MM.1S (cell line): Measurements from ENCODE around the gene ARHGDIB.

ENCODE experiments used
- DNase-seq: peaks from one replicate; pipeline ENCODE4 v3.0.0-alpha.2; 2015
- H2AFZ ChIP-seq: fragments of 300-600 bp; sonication (generic); 2 replicates; pipeline ENCODE4 v1.6.0; 2016; ENCODE audit warnings: antibody characterized with exemption, low read length
- H3F3A ChIP-seq: fragments of 300-600 bp; sonication (generic); 2 replicates; pipeline ENCODE4 v1.6.1; 2016; ENCODE audit warnings: mild to moderate bottlenecking, antibody characterized with exemption, low read length, moderate library complexity, mixed read lengths; ENCODE audit not compliant: insufficient read depth
- H3K27ac ChIP-seq: fragments of 300-600 bp; sonication (generic); 2 replicates; pipeline ENCODE4 v1.5.1; 2016; ENCODE audit warnings: mild to moderate bottlenecking, low read length
- H3K27me3 ChIP-seq: fragments of 300-600 bp; sonication (generic); replicated peaks from 2 replicates; pipeline ENCODE4 v1.6.0; 2016; ENCODE audit warnings: low read length; ENCODE audit not compliant: insufficient read depth
- H3K36me3 ChIP-seq: fragments of 300-600 bp; sonication (generic); replicated peaks from 2 replicates; pipeline ENCODE4 v1.6.1; 2016; ENCODE audit warnings: mild to moderate bottlenecking, low read length, mixed read lengths; ENCODE audit not compliant: insufficient read depth
- H3K4me1 ChIP-seq: fragments of 300-600 bp; sonication (generic); 2 replicates; pipeline ENCODE4 v1.6.1; 2016; ENCODE audit warnings: low read length, mixed read lengths
- H3K4me2 ChIP-seq: fragments of 300-600 bp; sonication (generic); 2 replicates; pipeline ENCODE4 v1.6.0; 2016; ENCODE audit warnings: low read depth, low read length
- H3K4me3 ChIP-seq: fragments of 300-600 bp; sonication (generic); 2 replicates; pipeline ENCODE4 v1.5.1; 2016; ENCODE audit warnings: low read length, mixed read lengths
- H3K79me2 ChIP-seq: fragments of 300-600 bp; sonication (generic); 2 replicates; pipeline ENCODE4 v1.6.1; 2016; ENCODE audit warnings: mixed run types, low read length, mixed read lengths
- H3K9ac ChIP-seq: fragments of 300-600 bp; sonication (generic); 2 replicates; pipeline ENCODE4 v1.6.1; 2016; ENCODE audit warnings: low read length, mixed read lengths
- H3K9me2 ChIP-seq: fragments of 300-600 bp; sonication (generic); replicated peaks from 2 replicates; pipeline ENCODE4 v1.6.1; 2016; ENCODE audit warnings: mild to moderate bottlenecking, low read length, mixed read lengths; ENCODE audit not compliant: insufficient read depth
- H3K9me3 ChIP-seq: fragments of 300-600 bp; sonication (generic); replicated peaks from 2 replicates; pipeline ENCODE4 v1.6.1; 2016; ENCODE audit warnings: mild to moderate bottlenecking, low read length, mixed read lengths; ENCODE audit not compliant: insufficient read depth
- H4K20me1 ChIP-seq: fragments of 300-600 bp; sonication (generic); 2 replicates; pipeline ENCODE4 v1.6.1; 2016; ENCODE audit warnings: mild to moderate bottlenecking, low read length, moderate library complexity, mixed read lengths; ENCODE audit not compliant: insufficient read depth
- EZH2 ChIP-seq: fragments of 300-600 bp; sonication (generic); optimal IDR thresholded peaks from 2 replicates; pipeline ENCODE3; 2017; ENCODE audit warnings: low read depth, mild to moderate bottlenecking, antibody characterized with exemption, low read length, mixed read lengths
- EZH2phosphoT487 ChIP-seq: fragments of 300-600 bp; sonication (generic); IDR thresholded peaks from 2 replicates; pipeline ENCODE4 v1.6.1; 2018; ENCODE audit warnings: antibody characterized with exemption, low read length
- TF ChIP-seq, protein P1 (sequence below): fragments of 300-600 bp; sonication (generic); IDR thresholded peaks from 2 replicates; pipeline ENCODE4 v1.5.1; 2016; ENCODE audit warnings: antibody characterized with exemption, low read length, mixed read lengths

The ARHGDIB gene

DNA sequence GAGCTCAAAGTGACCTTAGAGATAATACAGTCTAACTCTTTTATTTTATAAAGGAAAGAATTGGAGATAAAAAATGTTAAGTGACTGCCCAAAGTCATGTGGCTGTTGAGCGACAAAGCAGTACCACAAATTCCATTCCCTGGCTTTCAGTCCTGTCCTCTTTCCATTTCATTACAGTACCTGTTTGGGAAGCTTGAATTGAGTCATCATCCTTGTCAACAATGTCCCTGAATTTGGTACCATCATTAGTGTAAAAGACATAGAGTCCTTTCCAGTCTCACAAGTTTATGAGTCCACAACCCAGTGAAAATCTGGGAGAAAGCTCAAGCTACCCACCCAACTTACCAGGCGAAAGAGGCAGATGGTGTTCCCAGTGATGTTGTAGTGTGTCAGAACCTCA is 26.9 kb downstream of the ARHGDIB start:
- Histone ChIP-seq H3K9me3 (no peaks in the 10 kb centered on the region), H3K4me3 (no peak overlapping the region), H3K4me2 (no peak overlapping the region), H3K27me3 (no peaks in the 10 kb centered on the region), H3K9me2 (no peaks in the 10 kb centered on the region), H3K9ac (no peak overlapping the region), H3F3A (no peaks in the 10 kb centered on the region), H2AFZ (no peak overlapping the region), H4K20me1 (no peaks in the 10 kb centered on the region), H3K79me2 (no peaks in the 10 kb centered on the region), H3K36me3 (no peaks in the 10 kb centered on the region), H3K4me1 (no peaks in the 10 kb centered on the region), H3K27ac (no peak overlapping the region)
- TF ChIP-seq EZH2phosphoT487: no peak
- TF ChIP-seq EZH2: no peak
- TF ChIP-seq, protein P1, sequence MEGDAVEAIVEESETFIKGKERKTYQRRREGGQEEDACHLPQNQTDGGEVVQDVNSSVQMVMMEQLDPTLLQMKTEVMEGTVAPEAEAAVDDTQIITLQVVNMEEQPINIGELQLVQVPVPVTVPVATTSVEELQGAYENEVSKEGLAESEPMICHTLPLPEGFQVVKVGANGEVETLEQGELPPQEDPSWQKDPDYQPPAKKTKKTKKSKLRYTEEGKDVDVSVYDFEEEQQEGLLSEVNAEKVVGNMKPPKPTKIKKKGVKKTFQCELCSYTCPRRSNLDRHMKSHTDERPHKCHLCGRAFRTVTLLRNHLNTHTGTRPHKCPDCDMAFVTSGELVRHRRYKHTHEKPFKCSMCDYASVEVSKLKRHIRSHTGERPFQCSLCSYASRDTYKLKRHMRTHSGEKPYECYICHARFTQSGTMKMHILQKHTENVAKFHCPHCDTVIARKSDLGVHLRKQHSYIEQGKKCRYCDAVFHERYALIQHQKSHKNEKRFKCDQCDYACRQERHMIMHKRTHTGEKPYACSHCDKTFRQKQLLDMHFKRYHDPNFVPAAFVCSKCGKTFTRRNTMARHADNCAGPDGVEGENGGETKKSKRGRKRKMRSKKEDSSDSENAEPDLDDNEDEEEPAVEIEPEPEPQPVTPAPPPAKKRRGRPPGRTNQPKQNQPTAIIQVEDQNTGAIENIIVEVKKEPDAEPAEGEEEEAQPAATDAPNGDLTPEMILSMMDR: no peak
- no peak for DNase-seq

- no peak overlapping the region for H3K4me3 ChIP-seq
- TF ChIP-seq EZH2: no peak
- TF ChIP-seq, protein P1: no peak
- TF ChIP-seq EZH2phosphoT487: no peak
- no peaks in the 10 kb centered on the region for H3K4me1 ChIP-seq
- no peak overlapping the region for H3K4me2 ChIP-seq
- no peaks in the 10 kb centered on the region for H4K20me1 ChIP-seq
- no peak overlapping the region for H2AFZ ChIP-seq
- H3F3A ChIP-seq: no peaks in the 10 kb centered on the region
- no peaks in the 10 kb centered on the region for H3K9me2 ChIP-seq
- no peaks in the 10 kb centered on the region for H3K79me2 ChIP-seq
- no peaks in the 10 kb centered on the region for H3K27me3 ChIP-seq
- DNase-seq: no peak
- no peak overlapping the region for H3K9ac ChIP-seq
- H3K36me3 ChIP-seq: no peaks in the 10 kb centered on the region
- no peaks in the 10 kb centered on the region for H3K9me3 ChIP-seq
- H3K27ac ChIP-seq: no peak overlapping the region
These were observed 29.4 kb downstream of the ARHGDIB start for GRCh38 chr12:14931791-14932560.

- Histone ChIP-seq H3K4me3 (no peak overlapping the region), H3K9me3 (no peaks in the 10 kb centered on the region)
- no peak for DNase-seq
These were observed 30.0 kb downstream of the ARHGDIB start for GRCh38 chr12:14931359-14931758.

More at GRCh38 chr12:14931359-14931758, 30.0 kb downstream of the ARHGDIB start:
- Histone ChIP-seq H3K9me2 (no peaks in the 10 kb centered on the region), H3K9ac (no peak overlapping the region), H3K27ac (no peak overlapping the region), H3K36me3 (no peaks in the 10 kb centered on the region), H3K79me2 (no peaks in the 10 kb centered on the region), H3F3A (no peaks in the 10 kb centered on the region), H3K4me1 (no peaks in the 10 kb centered on the region), H3K27me3 (no peaks in the 10 kb centered on the region), H3K4me2 (no peak overlapping the region), H2AFZ (no peak overlapping the region), H4K20me1 (no peaks in the 10 kb centered on the region)
- TF ChIP-seq, protein P1: no peak
- TF ChIP-seq EZH2phosphoT487: no peak
- TF ChIP-seq EZH2: no peak
